ENCODE data around the gene SDHAF2.
A peak's percentile ranks its signal among the peaks of the same experiment; 100 is the strongest.

Gene SDHAF2

GRCh38 chr11:61484541-61484940, 54.6 kb downstream of the SDHAF2 start:
- no peak for DNase-seq
- H3K36me3 Mint-ChIP-seq (ENCODE audit: low read depth), result peaks cover 5% of the 10 kb centered on the region
- H3K4me1 Mint-ChIP-seq, result peaks cover 92% of the 10 kb centered on the region
- TF ChIP-seq, protein P1, sequence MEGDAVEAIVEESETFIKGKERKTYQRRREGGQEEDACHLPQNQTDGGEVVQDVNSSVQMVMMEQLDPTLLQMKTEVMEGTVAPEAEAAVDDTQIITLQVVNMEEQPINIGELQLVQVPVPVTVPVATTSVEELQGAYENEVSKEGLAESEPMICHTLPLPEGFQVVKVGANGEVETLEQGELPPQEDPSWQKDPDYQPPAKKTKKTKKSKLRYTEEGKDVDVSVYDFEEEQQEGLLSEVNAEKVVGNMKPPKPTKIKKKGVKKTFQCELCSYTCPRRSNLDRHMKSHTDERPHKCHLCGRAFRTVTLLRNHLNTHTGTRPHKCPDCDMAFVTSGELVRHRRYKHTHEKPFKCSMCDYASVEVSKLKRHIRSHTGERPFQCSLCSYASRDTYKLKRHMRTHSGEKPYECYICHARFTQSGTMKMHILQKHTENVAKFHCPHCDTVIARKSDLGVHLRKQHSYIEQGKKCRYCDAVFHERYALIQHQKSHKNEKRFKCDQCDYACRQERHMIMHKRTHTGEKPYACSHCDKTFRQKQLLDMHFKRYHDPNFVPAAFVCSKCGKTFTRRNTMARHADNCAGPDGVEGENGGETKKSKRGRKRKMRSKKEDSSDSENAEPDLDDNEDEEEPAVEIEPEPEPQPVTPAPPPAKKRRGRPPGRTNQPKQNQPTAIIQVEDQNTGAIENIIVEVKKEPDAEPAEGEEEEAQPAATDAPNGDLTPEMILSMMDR (IDR thresholded peaks at IDR 0.05), result no peak
- no peaks in the 10 kb centered on the region for H3K9me3 Mint-ChIP-seq
- no peak overlapping the region for H3K4me3 Mint-ChIP-seq
- peaks cover 3% of the 10 kb centered on the region for H3K27me3 Mint-ChIP-seq (ENCODE audit: low read depth, poor library complexity)
- no peak overlapping the region for H3K27ac Mint-ChIP-seq

GRCh38 chr11:61485080-61485479, 55.2 kb downstream of the SDHAF2 start:
- peaks cover 5% of the 10 kb centered on the region for H3K36me3 Mint-ChIP-seq (ENCODE audit: low read depth)
- H3K27ac Mint-ChIP-seq, result no peak overlapping the region
- H3K9me3 Mint-ChIP-seq, result no peaks in the 10 kb centered on the region
- H3K4me1 Mint-ChIP-seq, result peaks cover 96% of the 10 kb centered on the region
- DNase-seq, result no peak
- TF ChIP-seq, protein P1 (IDR thresholded peaks at IDR 0.05), result no peak
- no peak overlapping the region for H3K4me3 Mint-ChIP-seq
- H3K27me3 Mint-ChIP-seq (ENCODE audit: low read depth, poor library complexity), result peaks cover 3% of the 10 kb centered on the region

GRCh38 chr11:61486011-61486620, 56.2 kb downstream of the SDHAF2 start:
- DNase-seq, result no peak
- Mint-ChIP-seq H3K36me3 (ENCODE audit: low read depth) (peaks cover 5% of the 10 kb centered on the region), H3K9me3 (no peaks in the 10 kb centered on the region), H3K4me3 (peak overlapping the region; percentile 35), H3K4me1 (peaks cover 96% of the 10 kb centered on the region), H3K27ac (peak overlapping the region; percentile 30), H3K27me3 (ENCODE audit: low read depth, poor library complexity) (peaks cover 6% of the 10 kb centered on the region)
- TF ChIP-seq, protein P1 (IDR thresholded peaks at IDR 0.05), result no peak

DNA sequence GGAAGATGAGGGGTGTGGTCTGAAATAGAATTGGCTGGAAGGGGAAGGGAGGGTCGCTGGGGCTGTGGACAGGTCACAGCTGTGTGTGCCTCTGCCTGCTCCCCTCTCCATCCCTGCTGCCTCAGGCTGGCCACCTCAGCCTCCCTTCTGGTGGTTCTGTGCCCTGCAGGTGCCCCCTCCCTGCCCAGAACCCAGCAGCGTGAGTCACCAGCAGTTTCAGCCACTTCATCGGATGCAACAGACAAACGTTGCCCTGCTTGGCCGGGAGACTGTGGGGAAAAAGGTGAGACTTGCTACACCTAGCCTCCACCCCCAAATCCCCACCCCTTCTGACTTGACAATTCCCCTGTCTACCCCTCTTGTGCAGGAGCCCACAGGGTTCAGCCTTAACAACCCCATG, 56.9 kb downstream of the SDHAF2 start:
- peaks cover 6% of the 10 kb centered on the region for H3K27me3 Mint-ChIP-seq (ENCODE audit: low read depth, poor library complexity)
- H3K36me3 Mint-ChIP-seq (ENCODE audit: low read depth), result peaks cover 5% of the 10 kb centered on the region
- peak overlapping the region; percentile 35 for H3K4me3 Mint-ChIP-seq
- H3K4me1 Mint-ChIP-seq, result peaks cover 91% of the 10 kb centered on the region
- no peak for DNase-seq
- H3K9me3 Mint-ChIP-seq, result no peaks in the 10 kb centered on the region
- H3K27ac Mint-ChIP-seq, result peak overlapping the region; percentile 30
- TF ChIP-seq, protein P1 (IDR thresholded peaks at IDR 0.05), result no peak

GRCh38 chr11:61487342-61488025, 57.6 kb downstream of the SDHAF2 start:
- Mint-ChIP-seq H3K9me3 (no peaks in the 10 kb centered on the region), H3K27ac (no peak overlapping the region)
- no peak for DNase-seq

More at GRCh38 chr11:61487342-61488025, 57.6 kb downstream of the SDHAF2 start:
- Mint-ChIP-seq H3K27me3 (ENCODE audit: low read depth, poor library complexity) (peaks cover 8% of the 10 kb centered on the region), H3K4me3 (no peak overlapping the region), H3K36me3 (ENCODE audit: low read depth) (peaks cover 5% of the 10 kb centered on the region), H3K4me1 (peaks cover 90% of the 10 kb centered on the region)
- TF ChIP-seq, protein P1 (IDR thresholded peaks at IDR 0.05), result no peak

Data from nephron progenitor cell (in vitro differentiated cells).